ENCODE data around the gene CHD3. TPM values are rescaled to one million over a fixed set of nuclear protein-coding genes. Genes with fewer than 3 reads are reported as not detected.

CHD3 gene
- total and polyA plus RNA-seq, 2 donors (not counting 3 experiments of a cell fraction or from before 2014, with no cell fraction given) = 102 to 185 TPM

DNA sequence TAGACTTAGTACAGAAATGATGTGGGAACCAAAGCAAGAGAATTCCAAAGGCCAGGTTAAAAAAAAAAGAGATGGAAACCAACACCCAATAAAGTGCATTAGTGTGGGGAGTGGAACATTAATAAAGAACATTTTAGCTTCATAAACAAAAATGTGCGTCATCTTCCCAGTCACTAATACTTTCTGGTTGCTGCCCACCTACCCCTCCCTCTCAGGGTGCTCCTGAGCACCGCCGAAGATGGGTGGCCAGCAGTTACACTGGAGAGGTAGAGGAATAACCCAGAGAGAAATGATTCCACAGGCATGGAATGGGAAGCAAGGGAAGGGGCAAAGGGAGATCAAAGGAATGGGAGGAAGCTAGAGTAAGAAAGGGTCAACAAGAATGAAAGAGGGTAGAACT, 6.0 kb upstream of the CHD3 start:
- ChIA-PET CTCF (interaction anchor here (0.9 to 1.4 kb wide), 4 partner anchors 16 to 47 kb away, joined by 3 to 6 read pairs (median 4); no protein-coding TSS in a partner anchor), POLR2A (no interaction called here)
- dilution Hi-C loops (cut with MboI; ENCODE audit: extremely low pct_ligation_motif_present, low sequenced_read_pairs) (no loop called here), intact Hi-C loops (cut with micrococcal nuclease) (no loop called here)
- H3K4me3 ChIP-seq (replicated peaks in 1 of 3; ENCODE audit: insufficient read depth in 1 of 3, low read depth in 1 of 3, low read length in 3 of 3) = no peak overlapping the region
- H3K79me2 ChIP-seq (ENCODE audit: control insufficient read depth, insufficient read depth, low read length) = peaks cover 9% of the 10 kb centered on the region
- no TSS peak for BruUV-seq (replicated peaks)
- peaks cover 8 to 14% of the 10 kb centered on the region in 2 experiments for H3K36me3 ChIP-seq (ENCODE audit: control insufficient read depth in 2 of 2, extremely low read depth in 1 of 2, insufficient read depth in 2 of 2, low read length in 2 of 2)
- H4K20me1 ChIP-seq (replicated peaks; ENCODE audit: control insufficient read depth, extremely low read depth, insufficient read depth, low read length) = no peaks in the 10 kb centered on the region
- peak overlapping the region; percentile 86 for H3K9ac ChIP-seq (replicated peaks; ENCODE audit: extremely low read depth, insufficient read depth, low read length)
- no peaks in the 10 kb centered on the region for H3K9me1 ChIP-seq (replicated peaks; ENCODE audit: control insufficient read depth, extremely low read depth, insufficient read depth, low read length)
- DNase-seq (ENCODE audit: low read depth, low spot score) (peak; percentile 6), FAIRE-seq (no peak)
- H3K27ac ChIP-seq (ENCODE audit: insufficient read depth, low read depth, low read length) = peak overlapping the region; percentile 58
- no peak for TF ChIP-seq FOS (IDR thresholded peaks at IDR 0.05; ENCODE audit: borderline replicate concordance, insufficient read depth, low read length)
- no peak for TF ChIP-seq MYC (IDR thresholded peaks at IDR 0.05; ENCODE audit: low read depth, low read length)
- TF ChIP-seq EZH2 (IDR thresholded peaks at IDR 0.05; ENCODE audit: borderline replicate concordance, low read depth, low read length, severe bottlenecking) = no peak
- no peak for TF ChIP-seq JUN (IDR thresholded peaks at IDR 0.05; ENCODE audit: borderline replicate concordance, insufficient read depth, insufficient read length, low read depth)
- no peak for TF ChIP-seq GATA2 (IDR thresholded peaks at IDR 0.05; ENCODE audit: insufficient read depth, insufficient read length, low read depth, low read length)
- TF ChIP-seq, protein P1, sequence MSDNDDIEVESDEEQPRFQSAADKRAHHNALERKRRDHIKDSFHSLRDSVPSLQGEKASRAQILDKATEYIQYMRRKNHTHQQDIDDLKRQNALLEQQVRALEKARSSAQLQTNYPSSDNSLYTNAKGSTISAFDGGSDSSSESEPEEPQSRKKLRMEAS (IDR thresholded peaks at IDR 0.05; ENCODE audit: insufficient read depth, insufficient read length) = no peak
- no peak for TF ChIP-seq POLR2A (IDR thresholded peaks at IDR 0.05; ENCODE audit: low read depth, low read length)
- TF ChIP-seq, protein P2, sequence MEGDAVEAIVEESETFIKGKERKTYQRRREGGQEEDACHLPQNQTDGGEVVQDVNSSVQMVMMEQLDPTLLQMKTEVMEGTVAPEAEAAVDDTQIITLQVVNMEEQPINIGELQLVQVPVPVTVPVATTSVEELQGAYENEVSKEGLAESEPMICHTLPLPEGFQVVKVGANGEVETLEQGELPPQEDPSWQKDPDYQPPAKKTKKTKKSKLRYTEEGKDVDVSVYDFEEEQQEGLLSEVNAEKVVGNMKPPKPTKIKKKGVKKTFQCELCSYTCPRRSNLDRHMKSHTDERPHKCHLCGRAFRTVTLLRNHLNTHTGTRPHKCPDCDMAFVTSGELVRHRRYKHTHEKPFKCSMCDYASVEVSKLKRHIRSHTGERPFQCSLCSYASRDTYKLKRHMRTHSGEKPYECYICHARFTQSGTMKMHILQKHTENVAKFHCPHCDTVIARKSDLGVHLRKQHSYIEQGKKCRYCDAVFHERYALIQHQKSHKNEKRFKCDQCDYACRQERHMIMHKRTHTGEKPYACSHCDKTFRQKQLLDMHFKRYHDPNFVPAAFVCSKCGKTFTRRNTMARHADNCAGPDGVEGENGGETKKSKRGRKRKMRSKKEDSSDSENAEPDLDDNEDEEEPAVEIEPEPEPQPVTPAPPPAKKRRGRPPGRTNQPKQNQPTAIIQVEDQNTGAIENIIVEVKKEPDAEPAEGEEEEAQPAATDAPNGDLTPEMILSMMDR (IDR thresholded peaks at IDR 0.05; ENCODE audit: extremely low read depth in 1 of 2, insufficient read depth in 1 of 2, low read depth in 1 of 2, low read length in 2 of 2) = no peak
- no peak for TF ChIP-seq POLR2AphosphoS5 (IDR thresholded peaks at IDR 0.05; ENCODE audit: insufficient read depth, low read depth, low read length)
- peak overlapping the region; percentile 21 for H2AFZ ChIP-seq (ENCODE audit: low read depth, low read length)
- peak overlapping the region; percentile 78 for H3K4me2 ChIP-seq (ENCODE audit: insufficient read depth, low read length)
- H3K4me1 ChIP-seq (ENCODE audit: control insufficient read depth, extremely low read depth, insufficient read depth, low read length) = peaks cover 22% of the 10 kb centered on the region
- H3K9me3 ChIP-seq (replicated peaks; ENCODE audit: control insufficient read depth, insufficient read depth, low read length) = no peaks in the 10 kb centered on the region
- H3K27me3 ChIP-seq (ENCODE audit: control insufficient read depth in 2 of 2, insufficient read depth in 2 of 2, low read length in 2 of 2) = no peaks in the 10 kb centered on the region
